Ovary (tissue), 9 donors: ENCODE results near the gene U2SURP. TPM values are rescaled to one million over a fixed set of nuclear protein-coding genes. Genes with fewer than 3 reads are reported as not detected.

Source experiments
- DNase-seq, 5 donors: peaks; one replicate each; pipeline ENCODE4 v3.0.0-alpha.2; 2019 to 2020
- H3K27ac ChIP-seq, 2 donors: fragments of 200-600 bp; one replicate each; pipeline versions ENCODE4 v1.5.1 to v1.8.0; 2019 to 2022
- H3K27me3 ChIP-seq: fragments of 200-600 bp; one replicate; pipeline ENCODE4 v1.8.0; 2022
- H3K36me3 ChIP-seq: fragments of 200-600 bp; sonication (generic); one replicate; pipeline ENCODE4 v1.5.1; 2019
- H3K4me1 ChIP-seq: one replicate; pipeline ENCODE4 v1.8.1; 2013; ENCODE audit warnings: mild to moderate bottlenecking, moderate library complexity; ENCODE audit not compliant: insufficient read depth
- H3K4me3 ChIP-seq: fragments of 200-600 bp; sonication (generic); one replicate; pipeline ENCODE4 v1.5.1; 2017
- H3K9me3 ChIP-seq, 2 donors: fragments of 200-600 bp in 1 of 2; sonication (generic) in 1 of 2; one replicate each; pipeline versions ENCODE4 v1.5.1 to v1.8.1; 2013 to 2019; ENCODE audit warnings: mild to moderate bottlenecking in 1 of 2, moderate library complexity in 1 of 2
- CTCF ChIP-seq, 3 donors: fragments of 450-650 bp in 2 of 3; fragments of 200-600 bp in 1 of 3; IDR thresholded peaks; one replicate each; pipeline versions ENCODE4 v1.5.1 to v1.8.0; 2016 to 2022; ENCODE audit warnings: antibody characterized with exemption in 3 of 3, mild to moderate bottlenecking in 1 of 3
- EP300 ChIP-seq: sonication (generic); formaldehyde crosslinking; IDR thresholded peaks from one replicate; pipeline ENCODE4 v1.6.1; 2017; ENCODE audit warnings: antibody characterized with exemption
- POLR2A ChIP-seq: fragments of 450-650 bp; IDR thresholded peaks from one replicate; pipeline ENCODE4 v1.6.1; 2017; ENCODE audit warnings: antibody characterized with exemption, mild to moderate bottlenecking, moderate library complexity
- WGBS, 3 donors: extraction: QIAGEN DNeasy Blood & Tissue Kit in 1 of 3; methylation state at CpG; one replicate each; pipeline versions ENCODE4 v1.1.5 to v1.1.7; 2013 to 2017; 5-methylcytosine and 5-hydroxymethylcytosine counted together
- intact Hi-C, 4 donors: fragments of 100-400 bp; cut with DNase I; formaldehyde crosslinking; loops; one replicate each; pipeline versions ENCODE4 v1.11.0 to v1.15.1; 2022 to 2023
- polyA plus RNA-seq, 2 donors: library from polyadenylated mRNA; stranded (reverse); fragments of 200-250 nt in 1 of 2; fragments of 350-450 nt in 1 of 2; fragmentation: Illumina TruSeq in 1 of 2; extraction: RNeasy Lipid Tissue Mini Kit (QIAGEN cat#74804) in 1 of 2; gene quantifications; one replicate each; pipeline ENCODE4 v1.2.3, GENCODE V29; 2013 to 2014
- total RNA-seq, 7 donors: library from RNA; depleted of rRNA in 2 of 7; stranded (reverse); fragments of >200 nt in 2 of 7; fragmentation: NEBNext Ultra II Directional in 3 of 7; extraction: Animal tissue kit (Norgen Biotek cat#: 25700) in 3 of 7; gene quantifications; one replicate each; pipeline versions ENCODE4 v1.1.0 to v1.2.4, GENCODE V29; 2016 to 2023
- donor health status: DM: no; HTN: no; CAD: no; lungs with moderate emphysema.
- donor health status: DM: no; HTN: no; CAD: no.
- donor health status: Bipolar disorder and iron deficiency.
- donor health status: DM: yes; HTN: yes; CAD: no.
- donor health status: DM: no; HTN: no; CAD: no.
- donor health status: DM: yes; HTN: yes; CAD: no.

U2SURP gene
- total and polyA plus RNA-seq, 9 donors = 32.3 to 117 (median 92.5) TPM

GRCh38 chr3:143099690-143100089 lies 98.3 kb downstream of the U2SURP start:
- Histone ChIP-seq H3K27ac (no peak overlapping the region), H3K27me3 (no peaks in the 10 kb centered on the region), H3K9me3 (peaks cover 0 to 3% of the 10 kb centered on the region in 2 donors), H3K4me1 (no peaks in the 10 kb centered on the region), H3K36me3 (no peaks in the 10 kb centered on the region), H3K4me3 (no peak overlapping the region)
- intact Hi-C loops = no loop called here
- 45 to 62% (median 53%) methylated on average over 2 of the region's 2 CpGs for WGBS, 3 donors
- TF ChIP-seq EP300 (no peak), POLR2A (no peak), CTCF (IDR thresholded peaks at IDR 0.05) (no peak)
- no peak for DNase-seq

GRCh38 chr3:143100451-143100850 lies 99.1 kb downstream of the U2SURP start:
- Histone ChIP-seq H3K9me3 (peaks cover 0 to 6% of the 10 kb centered on the region in 2 donors), H3K27me3 (no peaks in the 10 kb centered on the region), H3K4me3 (no peak overlapping the region), H3K4me1 (no peaks in the 10 kb centered on the region), H3K36me3 (no peaks in the 10 kb centered on the region), H3K27ac (no peak overlapping the region)
- DNase-seq = no peak
- intact Hi-C loops = no loop called here
- TF ChIP-seq EP300 = no peak
- no peak for TF ChIP-seq CTCF (IDR thresholded peaks at IDR 0.05)
- TF ChIP-seq POLR2A = no peak
- 83 to 88% (median 87%) methylated on average over 6 of the region's 6 CpGs for WGBS, 3 donors

- H3K4me3 ChIP-seq = no peak overlapping the region
- peaks cover 0 to 8% of the 10 kb centered on the region in 2 donors for H3K9me3 ChIP-seq
- DNase-seq = no peak
- no peaks in the 10 kb centered on the region for H3K27me3 ChIP-seq
- no peaks in the 10 kb centered on the region for H3K36me3 ChIP-seq
- WGBS, 3 donors = 85 to 91% (median 86%) methylated on average over 7 of the region's 7 CpGs
- TF ChIP-seq CTCF (IDR thresholded peaks at IDR 0.05) = no peak
- TF ChIP-seq EP300 = no peak
- TF ChIP-seq POLR2A = no peak
- no peak overlapping the region for H3K27ac ChIP-seq
- H3K4me1 ChIP-seq = no peaks in the 10 kb centered on the region
- intact Hi-C loops = no loop called here
Observed at GRCh38 chr3:143101792-143102381, 100.5 kb downstream of the U2SURP start.

GRCh38 chr3:143103652-143104051 lies 102.3 kb downstream of the U2SURP start:
- H3K4me1 ChIP-seq = no peaks in the 10 kb centered on the region
- WGBS, 3 donors = 82 to 86% (median 85%) methylated on average over 2 of the region's 2 CpGs
- no peak for DNase-seq
- TF ChIP-seq CTCF (IDR thresholded peaks at IDR 0.05) (no peak), POLR2A (no peak), EP300 (no peak)
- H3K36me3 ChIP-seq = no peaks in the 10 kb centered on the region
- no peak overlapping the region for H3K27ac ChIP-seq
- intact Hi-C loops = no loop called here
- peaks cover 0 to 8% of the 10 kb centered on the region in 2 donors for H3K9me3 ChIP-seq
- no peak overlapping the region for H3K4me3 ChIP-seq
- no peaks in the 10 kb centered on the region for H3K27me3 ChIP-seq
